GM21528 (cell line): Measurements from ENCODE around the gene TTC39C.

Experiments used
- ATAC-seq: cut with Tn5 transposase; IDR thresholded peaks from one replicate; pipeline ENCODE4 v1.9.1; 2021; ENCODE audit warnings: mild to moderate bottlenecking, moderate library complexity; ENCODE audit not compliant: unreplicated experiment, low FRiP score

The TTC39C gene

DNA sequence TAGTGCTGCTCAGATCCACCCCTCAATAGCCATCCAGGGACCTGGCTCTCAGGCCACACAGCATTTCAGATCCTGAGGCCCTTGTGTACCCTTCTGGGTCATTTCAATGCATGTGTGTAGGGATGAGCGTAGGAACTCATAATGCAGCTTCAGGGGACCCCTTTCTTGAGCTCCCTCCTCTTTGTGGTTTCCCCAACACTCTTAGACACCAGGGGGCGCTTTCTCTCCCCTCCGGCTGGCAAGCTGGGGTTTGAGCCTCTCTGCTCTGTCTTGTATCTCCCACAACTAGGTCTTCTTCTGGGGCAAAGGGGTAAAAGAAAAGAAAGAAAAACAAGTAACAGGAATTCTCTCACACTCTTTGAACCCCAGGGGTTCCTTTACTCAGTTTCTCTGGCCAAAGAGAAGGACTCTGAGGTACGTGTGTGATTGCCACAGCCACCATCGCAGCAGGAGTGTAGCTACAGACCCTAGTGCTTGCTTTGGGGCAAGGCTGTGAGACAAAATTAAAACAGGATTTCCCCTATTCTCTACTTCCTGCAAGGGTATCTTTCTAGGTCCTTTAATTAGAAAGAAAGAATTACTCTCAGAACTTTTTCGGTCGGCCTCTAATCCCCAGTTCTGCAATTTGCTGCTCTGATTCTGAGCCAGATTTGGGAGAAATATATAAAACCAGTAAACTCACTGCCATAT, 162.3 kb downstream of the TTC39C start:
- ATAC-seq = peak; percentile 88

DNA sequence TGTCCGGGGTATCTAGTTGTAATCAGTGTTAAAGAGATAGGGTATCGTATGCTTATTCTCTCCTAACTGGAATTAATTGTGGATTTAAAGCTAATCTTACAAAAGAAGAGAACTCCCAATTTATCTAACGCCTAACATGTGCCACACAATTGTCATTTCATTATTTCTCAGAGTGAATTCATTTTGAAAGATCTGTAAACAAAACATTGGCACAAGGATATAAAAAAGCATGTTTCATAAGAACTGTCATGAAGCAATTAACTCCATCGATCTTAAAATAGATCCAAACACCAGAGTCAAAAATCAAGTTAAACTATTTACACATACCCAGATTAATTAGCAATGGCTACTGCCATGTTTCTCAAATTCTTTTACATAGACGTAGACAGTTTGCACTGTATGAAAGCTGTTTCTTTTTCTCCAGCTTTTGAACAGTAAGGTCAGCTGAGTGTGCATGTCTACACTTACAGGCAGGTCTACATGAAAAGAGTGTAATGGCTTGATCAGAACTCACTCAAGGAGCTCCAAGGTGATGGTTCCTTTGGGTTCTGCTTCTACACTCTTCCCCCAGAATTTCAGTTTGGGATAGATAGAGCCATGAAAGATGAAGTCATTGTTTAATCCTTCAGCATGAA, 163.1 kb downstream of the TTC39C start:
- ATAC-seq = no peak

DNA sequence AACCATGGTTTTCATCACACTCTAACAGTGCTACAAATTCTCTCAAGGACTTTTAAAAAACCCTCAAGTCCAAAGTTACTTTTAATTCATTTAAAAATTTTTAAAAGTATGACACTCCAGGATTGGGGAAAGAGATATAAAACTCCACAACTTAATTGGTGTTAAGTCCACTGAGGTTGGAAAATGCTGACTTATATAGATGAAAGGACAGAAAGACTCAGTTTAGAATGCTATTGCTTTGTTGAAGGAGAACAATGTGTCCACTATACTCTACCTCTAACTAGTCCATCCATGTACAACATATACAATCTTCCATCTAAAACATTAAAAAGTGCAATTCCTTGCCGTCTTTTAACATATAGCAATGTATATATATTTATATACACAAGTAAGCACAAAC, 165.5 kb downstream of the TTC39C start:
- no peak for ATAC-seq

DNA sequence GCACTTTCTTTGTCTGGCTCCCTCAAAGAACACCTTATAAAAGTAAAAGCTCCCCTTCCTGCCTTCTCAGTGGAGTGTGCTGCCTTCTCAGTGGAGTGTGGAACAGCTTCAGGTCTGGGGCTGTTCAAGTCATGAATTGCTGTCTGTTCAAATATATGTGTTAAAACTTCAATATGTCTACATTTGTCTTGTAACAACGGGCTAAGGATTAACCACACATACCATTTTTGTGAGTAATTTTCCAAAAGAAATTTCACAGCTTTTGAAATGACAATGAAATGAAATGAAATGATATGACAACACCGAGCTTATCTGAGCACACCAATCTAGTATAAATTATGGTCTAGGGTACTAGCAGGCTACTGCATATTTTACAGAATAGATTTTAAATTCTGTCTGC, 167.3 kb downstream of the TTC39C start:
- no peak for ATAC-seq
